Effector CD8-positive, alpha-beta T cell (primary cell): Measurements from ENCODE around the gene C1orf115.
"Not testable (repeated sequence)": the region's sequence is repeated elsewhere in the genome, so short reads cannot be mapped to it uniquely, and the experiment has no call there.

ENCODE experiments used
- DNase-seq: peaks from one replicate; lab custom pipeline; 2025; lab: John Stamatoyannopoulos, UW

C1orf115 gene

DNA sequence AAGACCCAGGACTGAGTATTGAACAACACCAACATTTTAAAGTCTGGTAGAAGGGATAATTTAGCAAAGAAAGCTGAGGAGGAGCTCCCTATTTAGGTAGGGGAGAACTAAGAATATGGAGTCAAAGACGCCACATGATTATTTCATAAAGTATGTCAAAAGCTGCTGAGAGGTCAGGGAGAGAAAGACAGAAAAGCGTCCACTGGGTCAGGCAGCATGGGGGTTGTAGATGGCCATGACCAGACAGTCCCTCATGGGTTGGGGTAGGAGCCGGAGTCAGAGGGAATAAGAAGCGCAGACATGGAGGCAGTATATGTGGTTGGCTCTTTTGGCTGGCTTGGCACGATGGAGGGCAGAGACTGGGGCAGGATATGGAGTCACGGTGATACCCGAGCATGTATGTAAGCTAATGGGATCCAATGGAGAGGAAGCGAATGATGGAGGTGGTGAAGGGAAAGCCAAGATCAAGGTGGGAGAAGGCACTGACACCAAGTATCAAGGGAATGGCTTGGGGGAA lies 4.8 kb downstream of the C1orf115 start:
- no peak for DNase-seq

DNA sequence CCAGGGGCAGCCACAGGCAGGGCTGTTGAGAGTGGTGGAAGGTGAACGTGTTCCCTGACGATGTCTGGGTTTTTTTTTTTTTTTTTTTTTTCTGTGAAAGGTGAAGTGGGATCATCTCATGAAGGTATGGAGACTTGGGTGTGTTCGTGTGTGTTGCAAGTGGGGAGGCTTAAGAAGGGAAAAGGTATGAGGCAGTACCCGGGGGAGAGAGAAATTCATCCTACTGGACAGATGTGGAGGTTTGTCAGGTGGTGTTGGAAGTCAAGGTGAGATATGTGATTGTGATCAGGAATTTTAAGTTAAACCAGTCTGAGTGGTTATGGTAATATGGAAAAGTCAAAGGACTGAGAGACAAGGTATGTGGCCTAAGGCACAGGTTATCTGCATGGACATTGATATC lies 5.3 kb downstream of the C1orf115 start:
- no peak for DNase-seq

DNA sequence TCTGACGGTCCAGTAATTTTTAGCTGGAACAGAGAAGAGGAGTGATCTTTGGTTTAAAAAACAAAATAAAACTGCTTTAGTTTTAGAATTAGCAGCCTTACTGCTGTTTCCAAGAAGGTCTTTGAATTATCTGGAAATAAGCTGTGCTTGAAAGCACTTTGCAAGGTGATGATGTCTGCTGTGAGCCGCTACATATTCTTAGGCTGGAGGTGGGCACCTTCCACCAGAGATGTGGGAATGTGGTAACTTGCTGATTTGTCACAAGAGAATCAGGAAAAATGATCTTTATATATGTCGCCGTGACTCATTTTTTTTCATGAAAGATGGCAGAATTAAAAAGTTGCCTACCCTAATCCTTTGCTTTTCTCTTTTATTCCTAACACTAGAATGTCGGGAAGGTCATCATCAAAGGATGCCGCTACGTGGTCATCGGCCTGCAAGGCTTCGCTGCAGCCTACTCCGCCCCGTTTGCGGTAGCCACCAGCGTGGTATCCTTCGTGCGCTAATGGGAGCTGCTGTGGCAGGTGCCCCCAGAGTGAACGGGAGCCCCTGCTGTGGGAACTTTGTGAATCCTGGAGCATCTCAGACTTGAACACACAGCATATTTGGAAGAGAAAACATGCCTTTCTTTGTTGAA lies 6.2 kb downstream of the C1orf115 start:
- DNase-seq = no peak

DNA sequence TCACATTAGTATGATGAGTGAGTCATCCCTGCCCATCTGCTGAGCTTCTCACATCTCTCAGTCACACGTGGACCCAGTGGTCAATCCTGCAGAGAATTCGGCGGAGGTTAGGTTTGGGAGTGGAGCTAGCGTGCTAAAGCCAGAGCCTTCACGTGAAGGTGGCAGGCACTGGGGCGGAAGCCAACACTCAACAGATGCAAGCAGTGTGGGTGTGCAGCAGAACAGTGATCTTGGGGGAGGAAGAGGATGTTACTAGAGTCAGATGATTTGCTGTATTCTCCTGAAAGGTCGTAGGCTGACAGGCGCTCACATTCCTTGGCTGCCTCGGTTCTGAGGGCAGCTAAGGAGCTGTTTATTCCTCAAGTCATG lies 6.7 kb downstream of the C1orf115 start:
- DNase-seq = no peak

DNA sequence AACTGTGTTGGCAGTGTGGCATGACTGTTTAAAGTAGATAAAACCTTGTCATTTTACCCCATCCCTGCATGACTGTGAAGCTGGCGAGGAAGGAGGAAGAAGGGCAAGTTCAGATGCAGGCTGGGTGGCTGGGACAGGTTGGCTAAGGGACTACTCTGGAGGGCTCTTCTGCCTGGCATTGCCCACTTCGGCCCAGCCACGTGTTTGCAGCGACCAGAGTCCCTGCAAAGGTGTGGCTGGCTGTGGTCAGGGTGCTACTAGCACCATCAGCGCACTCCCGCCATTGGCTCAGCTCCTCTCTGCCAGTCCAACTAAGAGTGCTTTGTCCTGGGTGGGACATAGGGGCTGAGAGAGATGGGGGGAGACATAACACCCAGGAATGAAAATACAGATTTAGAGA lies 7.2 kb downstream of the C1orf115 start:
- no peak for DNase-seq

DNA sequence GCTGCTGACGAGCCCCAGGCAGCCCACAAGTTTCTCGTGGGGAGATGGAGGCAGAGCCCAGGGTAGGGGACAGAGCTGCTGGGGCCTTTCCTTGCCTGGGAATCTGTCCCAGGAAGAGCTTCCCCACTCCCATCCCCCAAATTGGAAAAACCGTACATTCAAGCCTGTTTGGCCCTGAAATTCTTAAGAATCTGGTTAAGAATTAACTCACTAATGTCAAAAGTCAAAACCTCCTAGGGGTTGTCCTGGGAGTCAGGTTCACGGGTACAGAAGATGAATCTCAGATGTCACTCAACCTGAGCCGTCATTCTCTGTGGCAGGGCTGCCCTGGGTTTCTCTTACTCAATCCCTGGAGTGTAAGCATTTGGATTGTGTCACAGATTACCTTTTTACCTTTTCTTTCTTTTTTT lies 8.4 kb downstream of the C1orf115 start:
- DNase-seq = no peak

DNA sequence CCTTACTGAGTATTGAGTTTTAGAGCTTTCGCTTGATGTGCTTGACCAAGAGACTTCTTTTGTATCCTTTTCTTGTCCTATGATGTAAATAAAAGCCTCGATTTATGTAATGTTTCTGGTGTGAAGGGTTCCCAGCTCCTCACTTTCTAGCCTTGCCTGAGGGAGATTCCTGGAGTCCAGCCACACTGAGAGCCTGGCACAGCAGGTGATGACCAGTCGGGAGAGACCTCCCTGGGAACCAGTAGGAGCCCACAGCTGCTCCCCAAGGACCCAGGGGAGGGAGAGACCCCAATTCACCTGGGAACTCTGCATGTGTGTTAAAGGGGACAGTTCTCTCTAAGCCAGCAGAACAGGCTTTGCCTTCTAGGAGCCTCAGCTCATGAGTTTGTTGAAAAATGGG lies 8.9 kb downstream of the C1orf115 start:
- DNase-seq = no peak

DNA sequence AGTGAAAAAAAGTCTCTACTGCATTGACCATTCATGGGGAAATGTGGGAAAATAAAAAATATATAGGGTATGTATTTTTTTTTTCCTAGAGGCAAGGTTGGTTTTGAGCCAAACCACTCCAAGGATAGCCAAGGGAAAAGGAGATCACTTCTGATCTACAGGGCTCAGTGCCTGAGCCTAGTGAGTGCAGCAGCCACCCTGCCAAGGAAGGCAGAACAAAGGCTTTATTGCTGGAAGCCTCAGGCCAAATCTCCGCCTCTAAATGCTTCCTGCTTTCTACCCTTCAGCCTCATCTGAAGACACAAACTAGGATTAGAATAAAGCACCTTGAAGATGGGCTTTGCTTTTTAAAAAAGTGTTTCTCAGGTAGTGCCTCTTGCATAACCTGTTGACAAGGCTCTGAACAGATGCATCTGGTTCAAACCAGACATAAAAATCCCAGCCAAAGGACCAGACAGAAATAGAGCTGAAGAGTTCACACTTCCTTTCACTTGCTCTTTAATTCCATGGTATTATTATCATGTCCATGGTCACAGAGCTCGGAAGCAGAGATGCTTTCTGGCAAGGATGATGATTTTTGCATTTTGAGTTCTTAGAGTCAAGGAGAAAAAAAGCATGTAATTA lies 10.5 kb downstream of the C1orf115 start:
- no peak for DNase-seq

DNA sequence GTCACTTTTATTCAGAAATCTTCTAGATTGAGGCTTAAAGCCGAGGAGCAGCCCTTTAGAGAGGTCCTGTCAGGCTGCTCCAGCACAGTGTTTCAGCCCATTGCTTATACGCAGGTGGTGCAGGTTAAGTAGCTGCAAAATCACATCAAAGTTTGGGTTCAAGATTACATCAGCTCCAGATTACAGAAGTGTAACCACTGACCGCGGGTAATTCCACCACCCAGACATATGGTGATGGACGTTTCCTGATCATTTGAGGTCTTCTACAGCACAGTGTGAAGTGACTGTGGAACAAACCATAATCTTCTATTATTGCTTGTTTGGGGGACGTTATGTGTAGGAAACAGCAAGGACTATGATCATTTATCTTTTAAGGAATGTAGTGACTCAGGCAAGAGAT lies 11.8 kb downstream of the C1orf115 start:
- DNase-seq = no peak

DNA sequence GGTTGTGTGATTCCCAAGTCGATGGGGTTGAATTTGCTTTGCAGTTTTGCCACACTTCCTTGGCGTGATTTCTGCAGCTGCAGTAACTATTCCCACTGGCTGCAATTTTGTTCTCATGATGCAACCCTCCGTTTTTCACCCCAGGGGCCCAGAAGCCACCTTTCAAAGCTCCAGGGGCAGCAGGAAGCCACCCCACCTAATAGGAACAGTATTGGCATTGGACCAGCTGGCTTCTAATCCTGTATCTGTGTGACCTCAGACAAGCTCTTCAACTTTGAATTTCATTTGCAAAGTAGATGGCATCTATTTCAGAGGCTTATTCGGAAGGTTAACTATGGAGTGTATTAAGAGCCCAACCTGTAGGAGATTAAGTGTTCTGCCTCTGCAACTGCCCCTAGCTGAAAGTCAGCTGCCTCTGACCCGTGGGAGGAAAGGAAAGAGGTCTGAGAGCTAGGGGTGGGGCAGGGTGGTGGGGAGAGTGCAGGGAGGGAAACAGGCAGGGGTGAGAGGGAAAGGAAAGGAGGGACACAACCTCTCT lies 12.6 kb downstream of the C1orf115 start:
- no peak for DNase-seq

DNA sequence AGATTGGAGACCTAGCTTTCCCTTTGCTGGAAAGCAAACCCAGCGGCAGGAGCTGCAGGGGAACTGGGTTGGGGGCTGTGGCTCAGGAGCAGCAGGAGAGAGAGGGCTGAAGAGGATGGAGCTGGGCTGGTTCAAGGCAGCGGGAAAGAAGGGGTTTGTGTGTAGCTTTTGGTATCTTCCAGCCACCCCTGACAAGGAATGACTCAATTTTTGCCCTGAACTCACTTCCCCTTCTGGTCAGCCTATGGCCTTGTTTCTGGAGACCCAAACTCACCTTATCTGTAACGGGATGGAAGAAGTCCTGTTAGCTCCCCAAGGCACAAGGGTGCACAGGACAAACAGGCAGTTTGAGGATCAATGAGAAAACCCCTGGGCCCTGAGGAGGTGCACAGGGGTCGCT lies 13.1 kb downstream of the C1orf115 start:
- DNase-seq = no peak

DNA sequence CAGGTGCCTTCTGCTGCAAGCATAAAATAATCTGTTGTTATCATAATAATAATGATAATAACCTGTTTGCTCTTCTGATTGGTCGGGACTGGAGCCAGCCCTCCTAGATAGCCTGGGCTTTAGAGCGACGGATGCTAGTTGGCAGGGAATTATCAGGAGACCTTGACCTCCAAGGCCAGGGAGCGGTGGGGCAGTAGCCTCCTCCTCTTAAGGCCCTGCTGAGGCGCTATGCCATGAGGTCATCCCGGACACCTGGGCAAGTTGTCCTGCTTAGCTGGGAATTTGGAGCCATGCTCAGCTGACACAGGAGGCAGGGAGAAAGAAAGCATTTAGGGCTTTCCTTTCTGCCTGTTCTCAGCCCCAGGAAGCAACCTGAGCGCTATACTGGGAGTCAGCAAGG lies 15.6 kb downstream of the C1orf115 start:
- DNase-seq = no peak

DNA sequence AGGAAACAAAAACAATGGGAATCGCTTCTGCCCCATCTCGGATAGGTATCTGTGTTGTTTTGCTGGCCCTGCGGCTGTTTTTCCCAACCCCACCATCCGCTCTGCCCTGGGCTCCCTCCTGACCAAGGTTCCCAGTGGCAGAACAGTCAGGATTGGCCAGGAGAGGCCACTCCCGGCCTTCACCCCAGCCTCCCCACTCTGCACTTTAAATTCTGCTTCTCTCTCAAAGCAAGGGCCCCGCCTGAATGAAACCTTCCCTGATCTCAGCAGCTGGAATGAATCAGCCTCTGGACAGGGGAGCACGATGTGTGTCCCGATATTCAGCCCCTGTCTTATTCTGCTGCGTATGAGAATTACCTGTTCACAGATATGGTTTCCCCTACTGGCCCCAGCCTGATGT lies 16.3 kb downstream of the C1orf115 start:
- DNase-seq = no peak

DNA sequence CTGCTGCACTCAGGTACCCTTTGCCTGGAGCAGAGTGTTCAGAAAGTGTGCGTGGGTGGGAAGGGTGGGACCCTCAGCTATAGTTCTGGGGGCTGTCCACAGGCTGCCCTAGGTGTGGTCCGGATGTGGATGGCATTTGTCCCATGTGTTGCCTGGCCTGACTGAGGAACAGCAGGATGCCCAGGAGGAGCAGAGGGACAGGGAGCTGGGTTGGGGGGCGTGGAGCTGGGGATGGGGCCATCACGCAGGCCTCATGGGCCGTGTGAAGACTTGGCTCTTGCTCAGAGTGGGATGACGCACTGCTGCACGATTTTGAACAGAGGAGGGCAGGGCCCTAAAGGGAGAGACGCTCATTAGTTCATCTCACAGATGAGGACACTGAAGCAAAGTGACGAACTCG lies 17.0 kb downstream of the C1orf115 start:
- no peak for DNase-seq

DNA sequence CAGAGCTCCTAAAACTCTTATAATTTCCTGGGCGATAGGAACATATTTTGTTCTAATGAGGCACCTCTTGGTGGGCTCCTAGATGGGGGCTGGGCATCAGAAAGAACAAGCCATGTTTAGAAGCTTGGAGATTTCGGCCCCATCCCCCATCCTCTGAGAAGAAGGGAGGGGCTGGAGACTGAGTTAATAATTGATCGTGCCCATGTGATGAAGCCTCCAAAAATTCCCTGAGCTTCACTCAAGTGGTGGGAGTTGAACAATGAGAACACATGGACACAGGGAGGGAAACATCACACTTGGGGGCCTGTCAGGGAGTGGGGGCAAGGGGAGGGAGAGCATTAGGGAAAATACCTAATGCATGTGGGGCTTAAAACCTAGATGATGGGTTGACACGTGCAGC lies 18.1 kb downstream of the C1orf115 start:
- no peak for DNase-seq

DNA sequence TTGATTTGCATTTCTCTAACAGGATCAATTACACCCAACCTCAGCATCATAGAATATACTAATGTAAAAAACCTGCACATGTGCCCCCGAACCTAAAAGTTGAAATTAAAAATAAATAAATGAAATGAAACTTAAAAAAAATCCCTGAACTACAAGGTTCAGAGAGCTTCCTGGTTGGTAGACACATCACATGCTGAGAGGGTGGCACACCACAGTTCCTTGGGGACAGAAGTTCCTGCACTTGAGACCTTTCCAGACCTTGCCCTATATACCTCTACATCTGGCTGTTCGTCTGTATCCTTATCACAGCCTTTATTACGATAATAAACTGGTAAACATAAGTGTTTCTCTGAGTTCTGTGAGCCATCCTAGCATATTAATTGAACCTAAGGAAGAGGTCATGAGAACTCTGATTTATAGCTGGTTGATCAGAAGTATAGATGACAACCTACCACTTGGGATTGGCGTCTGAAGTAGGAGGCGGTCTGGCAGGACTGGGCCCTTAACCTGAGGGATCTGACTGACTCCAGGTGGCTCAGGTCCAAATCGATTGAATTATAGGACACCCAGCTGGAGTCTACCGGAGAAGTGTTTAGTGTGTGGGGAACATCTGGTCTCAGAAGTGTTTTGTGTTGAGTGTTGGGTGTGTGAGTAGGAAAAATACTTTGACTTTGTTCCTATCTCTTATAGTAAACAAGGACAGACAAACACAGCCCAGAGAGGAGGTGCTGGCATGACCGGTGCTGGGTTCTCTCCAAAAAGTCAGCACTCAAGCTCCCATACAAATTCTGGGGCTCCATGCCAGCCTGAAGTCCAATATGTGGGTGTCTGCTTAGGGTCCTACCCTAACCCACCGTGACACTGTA lies 19.0 kb downstream of the C1orf115 start:
- no peak for DNase-seq

DNA sequence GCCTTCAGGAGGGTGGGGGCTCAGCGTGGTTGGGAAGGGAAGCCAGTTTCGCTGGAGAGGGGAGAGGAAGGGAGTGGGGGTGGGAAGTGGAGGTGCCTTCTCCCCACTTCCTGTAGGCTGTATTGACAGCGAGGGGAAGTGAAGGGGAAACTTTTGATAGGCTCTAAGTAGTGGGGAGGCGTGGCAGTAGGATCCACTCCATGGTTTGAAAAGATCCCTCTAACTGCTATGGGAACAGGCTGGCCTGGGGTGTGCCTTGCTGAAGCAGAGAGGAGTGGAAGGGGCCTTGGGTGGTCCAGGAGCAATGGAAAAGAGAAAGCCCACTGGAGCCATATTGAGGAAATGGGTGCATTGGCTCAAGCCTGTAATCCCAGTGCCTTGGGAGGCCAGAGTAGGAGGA lies 20.2 kb downstream of the C1orf115 start:
- no peak for DNase-seq

DNA sequence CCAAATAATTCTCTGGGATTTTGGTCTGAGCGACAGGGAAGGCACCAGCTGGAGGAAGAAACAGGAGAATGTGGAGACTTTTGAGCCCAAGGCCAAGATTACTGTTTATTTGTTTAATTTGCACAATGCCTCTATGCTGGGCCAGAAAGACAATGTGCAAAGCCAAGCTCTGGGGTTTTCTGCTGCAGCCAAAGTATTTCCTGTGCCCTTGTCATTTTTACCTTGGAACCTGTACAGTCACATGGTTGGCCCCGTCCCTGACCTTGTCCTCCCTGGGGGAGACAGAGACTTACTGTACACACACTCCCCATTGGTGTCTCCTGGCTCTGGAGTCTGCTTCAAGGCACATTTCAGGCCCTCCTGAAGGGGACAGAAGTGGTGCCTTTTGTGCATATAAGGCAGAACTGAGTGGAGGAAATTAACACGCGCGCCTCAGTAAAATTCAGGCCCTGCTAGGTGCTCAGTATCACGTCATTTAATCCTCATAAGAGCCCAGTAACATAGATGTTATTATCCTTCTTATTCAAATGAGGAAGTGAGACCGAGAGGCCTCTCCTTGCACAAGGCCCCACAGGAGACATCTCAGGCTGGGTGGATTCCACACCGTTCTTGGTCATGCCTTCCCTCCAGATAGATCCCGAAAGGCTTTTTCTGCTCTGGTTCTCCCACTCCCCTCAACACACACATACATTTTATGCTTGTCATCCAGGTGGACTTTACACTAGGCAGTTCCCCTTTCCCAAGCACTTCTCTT lies 21.1 kb downstream of the C1orf115 start:
- DNase-seq = no peak

DNA sequence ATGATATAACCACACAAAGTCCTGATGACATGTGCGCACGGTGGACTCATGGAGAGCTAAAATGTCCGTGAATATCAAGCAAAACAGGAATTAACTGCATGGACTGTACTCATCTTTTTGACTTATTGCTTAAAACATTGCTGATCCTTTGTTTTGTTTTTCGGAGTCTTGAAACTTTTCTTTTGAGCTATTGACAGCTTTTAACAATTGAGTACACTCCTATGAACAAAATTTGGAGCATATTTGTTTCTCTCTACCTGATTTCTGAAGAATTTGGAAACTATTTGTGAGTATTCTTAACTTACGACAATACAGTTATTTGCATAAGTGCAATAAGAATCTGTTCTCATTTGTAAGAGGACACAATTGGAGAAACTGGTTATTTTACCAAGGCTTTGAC lies 25.8 kb downstream of the C1orf115 start:
- not testable (repeated sequence) for DNase-seq

DNA sequence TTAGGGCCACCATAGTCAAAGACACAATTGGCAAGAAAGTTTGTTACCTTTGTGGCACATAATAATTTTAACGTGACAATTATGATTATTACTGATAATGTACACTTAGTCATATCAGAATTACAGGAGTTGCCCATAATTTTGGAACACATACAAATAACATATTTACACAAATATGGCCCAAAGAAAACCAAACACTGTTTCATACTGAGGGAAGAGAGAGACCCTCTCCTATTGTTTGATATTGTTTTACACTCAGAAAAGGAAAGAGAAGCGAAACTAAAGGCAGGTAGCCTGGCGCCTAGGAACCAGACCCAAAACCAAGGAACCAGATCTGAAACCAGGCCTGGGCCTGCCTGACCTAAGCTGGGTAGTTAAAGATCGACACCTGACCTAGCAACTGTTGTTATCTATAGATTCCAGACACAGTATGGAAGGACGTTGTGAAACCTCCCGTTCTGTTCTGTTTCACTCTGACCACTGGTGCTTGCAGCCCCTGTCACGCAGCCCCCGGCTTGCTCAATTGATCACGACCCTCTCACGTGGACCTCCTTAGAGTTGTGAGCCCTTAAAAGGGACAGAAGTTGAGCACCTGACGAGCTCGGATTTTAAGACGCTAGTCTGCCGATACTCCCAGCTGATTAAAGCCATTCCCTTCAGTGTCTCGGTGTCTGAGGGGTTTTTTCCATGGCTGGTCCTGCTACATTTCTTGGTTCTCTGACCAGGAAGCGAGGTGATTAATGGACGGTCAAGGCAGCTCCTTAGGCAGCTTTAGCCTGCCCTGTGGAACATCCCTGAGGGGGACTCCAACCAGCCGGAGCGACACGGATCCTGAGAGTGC lies 27.9 kb downstream of the C1orf115 start:
- DNase-seq = no peak

DNA sequence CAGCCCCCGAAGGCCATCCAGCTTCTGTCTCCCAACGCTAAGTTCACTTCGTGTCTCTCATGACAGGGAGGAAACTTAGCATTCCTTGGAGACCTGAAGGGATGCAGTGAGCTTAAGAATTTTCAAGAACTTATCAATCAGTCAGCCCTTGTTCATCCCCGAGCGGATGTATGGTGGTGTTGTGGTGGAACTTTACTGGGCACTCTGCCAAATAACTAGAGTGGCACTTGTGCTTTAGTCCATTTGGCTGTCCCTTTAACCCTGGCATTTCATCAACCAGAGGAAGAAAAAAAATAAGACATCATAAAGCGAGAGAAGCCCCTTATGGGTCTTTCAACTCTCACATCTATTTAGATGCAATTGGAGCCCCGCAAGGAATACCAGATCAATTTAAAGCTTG lies 31.1 kb downstream of the C1orf115 start:
- not testable (repeated sequence) for DNase-seq
